Thyroid gland (tissue), 4 donors: ENCODE results near the gene GALR1.

ENCODE experiments used
- POLR2A ChIP-seq, 2 donors: fragments of 450-650 bp; IDR thresholded peaks; one replicate each; pipeline ENCODE4 v1.6.1; 2017; ENCODE audit warnings: antibody characterized with exemption in 2 of 2, mild to moderate bottlenecking in 2 of 2, moderate library complexity in 1 of 2
- TF ChIP-seq, protein P1 (sequence below), 6 experiments: fragments of 200-600 bp in 3 of 6; fragments of 450-650 bp in 3 of 6; sonication (generic) in 3 of 6; IDR thresholded peaks; one replicate each; pipeline ENCODE4 v1.5.1; 2016 to 2019; ENCODE audit warnings: antibody characterized with exemption in 6 of 6, mild to moderate bottlenecking in 2 of 6, inconsistent platforms in 1 of 6, moderate library complexity in 1 of 6

DNA sequence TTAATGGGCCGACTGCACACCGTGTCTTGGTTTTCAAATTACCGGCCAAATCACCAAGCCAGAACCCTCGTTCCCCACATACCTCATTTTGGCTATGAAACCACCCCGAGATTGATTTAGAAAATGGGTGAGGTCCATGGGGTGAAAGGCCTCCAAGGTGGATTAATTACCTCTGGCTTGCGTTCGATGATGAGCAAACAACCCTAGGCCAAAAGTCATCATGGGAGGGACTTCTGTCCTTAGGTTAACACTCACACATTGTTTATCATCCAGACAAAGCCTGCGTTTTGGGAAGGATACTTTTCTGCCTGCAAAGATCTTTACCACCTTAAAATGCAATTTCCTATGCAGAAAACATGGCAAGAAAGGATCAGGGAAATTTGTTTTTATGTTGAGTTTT lies 48.5 kb downstream of the GALR1 start:
- TF ChIP-seq, protein P1, sequence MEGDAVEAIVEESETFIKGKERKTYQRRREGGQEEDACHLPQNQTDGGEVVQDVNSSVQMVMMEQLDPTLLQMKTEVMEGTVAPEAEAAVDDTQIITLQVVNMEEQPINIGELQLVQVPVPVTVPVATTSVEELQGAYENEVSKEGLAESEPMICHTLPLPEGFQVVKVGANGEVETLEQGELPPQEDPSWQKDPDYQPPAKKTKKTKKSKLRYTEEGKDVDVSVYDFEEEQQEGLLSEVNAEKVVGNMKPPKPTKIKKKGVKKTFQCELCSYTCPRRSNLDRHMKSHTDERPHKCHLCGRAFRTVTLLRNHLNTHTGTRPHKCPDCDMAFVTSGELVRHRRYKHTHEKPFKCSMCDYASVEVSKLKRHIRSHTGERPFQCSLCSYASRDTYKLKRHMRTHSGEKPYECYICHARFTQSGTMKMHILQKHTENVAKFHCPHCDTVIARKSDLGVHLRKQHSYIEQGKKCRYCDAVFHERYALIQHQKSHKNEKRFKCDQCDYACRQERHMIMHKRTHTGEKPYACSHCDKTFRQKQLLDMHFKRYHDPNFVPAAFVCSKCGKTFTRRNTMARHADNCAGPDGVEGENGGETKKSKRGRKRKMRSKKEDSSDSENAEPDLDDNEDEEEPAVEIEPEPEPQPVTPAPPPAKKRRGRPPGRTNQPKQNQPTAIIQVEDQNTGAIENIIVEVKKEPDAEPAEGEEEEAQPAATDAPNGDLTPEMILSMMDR (IDR thresholded peaks at IDR 0.05), result no peak
- no peak for TF ChIP-seq POLR2A (IDR thresholded peaks at IDR 0.05)
